Kidney epithelial cell (primary cell): ENCODE results near the gene CDK19. TPM values are rescaled to one million over a fixed set of nuclear protein-coding genes. Genes with fewer than 3 reads are reported as not detected.

Experiments used
- DNase-seq: peaks from one replicate; pipeline ENCODE4 v3.0.0-alpha.2; 2010; ENCODE audit warnings: low read depth
- H3K27me3 ChIP-seq: 2 replicates; pipeline ENCODE4 v1.6.0; 2011; ENCODE audit warnings: low read length; ENCODE audit not compliant: control insufficient read depth, insufficient read depth
- H3K36me3 ChIP-seq: 2 replicates; pipeline ENCODE4 v1.5.1; 2011; ENCODE audit warnings: low read length; ENCODE audit not compliant: control insufficient read depth, insufficient read depth
- H3K4me3 ChIP-seq: 2 replicates; pipeline ENCODE4 v1.5.1; 2011; ENCODE audit warnings: low read depth, mild to moderate bottlenecking, control low read depth, low read length
- total RNA-seq: library from RNA; depleted of rRNA; stranded (reverse); fragments of >200 nt; gene quantifications from 2 replicates; pipeline ENCODE4 v1.2.3, GENCODE V29; 2015
- TF ChIP-seq, protein P1 (sequence below): IDR thresholded peaks from 2 replicates; pipeline ENCODE4 v1.5.1; 2011; ENCODE audit warnings: mild to moderate bottlenecking, moderate library complexity, low read length, control low read depth, inconsistent platforms; ENCODE audit not compliant: insufficient read depth, poor library complexity, severe bottlenecking

Gene CDK19
- total RNA-seq, 1 donor from 2014 or later: 17.6 TPM

DNA sequence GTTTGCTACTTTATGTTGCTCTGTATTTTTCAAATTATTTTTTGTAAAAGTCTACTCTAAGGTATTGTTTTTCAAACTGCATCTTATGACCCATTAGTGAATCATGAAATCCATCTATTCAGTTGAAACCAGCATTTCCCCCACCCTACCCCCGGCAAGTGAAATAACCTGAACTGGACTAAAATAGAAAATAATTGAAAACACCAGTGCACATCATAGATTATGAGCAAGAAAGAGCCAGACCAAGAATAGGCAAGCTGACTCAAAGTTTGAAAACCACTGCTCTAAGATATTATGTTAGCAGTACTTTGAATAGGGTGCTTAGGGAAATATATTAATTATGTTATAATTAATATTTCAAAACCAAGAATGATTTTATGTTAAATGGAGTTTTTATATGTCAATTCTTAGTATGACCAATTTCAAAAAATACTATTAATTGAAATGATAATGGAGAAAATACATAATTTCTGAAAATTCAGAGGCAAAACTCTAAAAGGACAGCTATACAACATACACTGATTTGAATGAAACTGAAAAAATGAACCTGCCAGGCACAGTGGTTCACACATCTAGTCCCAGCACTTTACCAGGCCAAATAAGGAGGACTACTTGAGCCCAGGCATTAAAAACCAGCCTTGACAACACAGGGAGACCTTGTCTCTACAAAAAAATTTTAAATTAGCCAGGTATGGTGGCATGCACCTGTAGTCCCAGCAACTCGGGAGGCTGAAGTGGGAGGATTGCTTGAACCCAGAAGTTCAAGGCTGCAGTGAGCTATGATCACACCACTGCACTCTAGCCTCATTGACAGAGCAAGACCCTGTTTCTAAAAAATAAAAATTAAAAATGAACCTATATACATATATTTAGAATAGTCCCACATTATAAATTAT lies 112.0 kb downstream of the CDK19 start:
- TF ChIP-seq, protein P1, sequence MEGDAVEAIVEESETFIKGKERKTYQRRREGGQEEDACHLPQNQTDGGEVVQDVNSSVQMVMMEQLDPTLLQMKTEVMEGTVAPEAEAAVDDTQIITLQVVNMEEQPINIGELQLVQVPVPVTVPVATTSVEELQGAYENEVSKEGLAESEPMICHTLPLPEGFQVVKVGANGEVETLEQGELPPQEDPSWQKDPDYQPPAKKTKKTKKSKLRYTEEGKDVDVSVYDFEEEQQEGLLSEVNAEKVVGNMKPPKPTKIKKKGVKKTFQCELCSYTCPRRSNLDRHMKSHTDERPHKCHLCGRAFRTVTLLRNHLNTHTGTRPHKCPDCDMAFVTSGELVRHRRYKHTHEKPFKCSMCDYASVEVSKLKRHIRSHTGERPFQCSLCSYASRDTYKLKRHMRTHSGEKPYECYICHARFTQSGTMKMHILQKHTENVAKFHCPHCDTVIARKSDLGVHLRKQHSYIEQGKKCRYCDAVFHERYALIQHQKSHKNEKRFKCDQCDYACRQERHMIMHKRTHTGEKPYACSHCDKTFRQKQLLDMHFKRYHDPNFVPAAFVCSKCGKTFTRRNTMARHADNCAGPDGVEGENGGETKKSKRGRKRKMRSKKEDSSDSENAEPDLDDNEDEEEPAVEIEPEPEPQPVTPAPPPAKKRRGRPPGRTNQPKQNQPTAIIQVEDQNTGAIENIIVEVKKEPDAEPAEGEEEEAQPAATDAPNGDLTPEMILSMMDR: no peak
- H3K36me3 ChIP-seq: no peaks in the 10 kb centered on the region
- H3K27me3 ChIP-seq: no peaks in the 10 kb centered on the region
- no peak for DNase-seq
- H3K4me3 ChIP-seq: no peak overlapping the region

DNA sequence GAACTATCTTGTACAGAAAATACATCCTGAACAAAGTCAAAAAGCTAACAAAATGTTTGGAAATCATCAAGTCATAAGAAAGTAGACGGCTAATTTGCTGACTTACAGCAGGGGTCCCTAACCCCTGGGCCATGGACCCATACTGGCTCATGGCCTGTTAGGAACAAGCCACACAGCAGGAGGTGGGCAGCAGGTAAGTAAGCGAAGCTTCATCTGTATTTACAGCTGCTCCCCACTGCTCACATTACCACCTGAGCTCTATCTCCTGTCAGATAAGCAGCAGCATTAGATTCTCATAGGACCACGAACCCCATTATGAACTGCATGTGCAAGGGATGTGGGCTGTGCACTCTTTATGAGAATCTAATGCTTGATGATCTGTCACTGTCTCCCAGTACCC lies 115.5 kb downstream of the CDK19 start:
- Histone ChIP-seq H3K36me3 (no peaks in the 10 kb centered on the region), H3K4me3 (no peak overlapping the region), H3K27me3 (no peaks in the 10 kb centered on the region)
- no peak for DNase-seq
- TF ChIP-seq, protein P1: no peak

DNA sequence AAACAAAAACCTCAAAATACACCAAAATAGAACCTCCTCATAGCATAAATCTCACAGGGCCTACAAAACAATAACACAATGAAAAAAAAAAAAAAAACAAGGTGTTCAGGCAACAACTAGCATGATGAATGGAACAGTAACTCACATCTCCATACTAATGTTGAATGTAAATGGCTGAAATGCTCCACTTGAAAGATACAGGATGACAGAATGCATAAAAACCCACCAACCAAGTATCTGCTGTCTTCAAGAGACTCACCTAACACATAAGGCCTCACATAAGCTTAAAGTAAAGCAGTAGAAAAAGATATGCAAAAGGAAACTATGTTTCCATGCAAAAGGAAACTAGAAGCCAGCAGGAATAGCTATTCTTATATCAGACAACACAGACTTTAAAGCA lies 121.3 kb downstream of the CDK19 start:
- Histone ChIP-seq H3K27me3 (no peaks in the 10 kb centered on the region), H3K36me3 (no peaks in the 10 kb centered on the region), H3K4me3 (no peak overlapping the region)
- TF ChIP-seq, protein P1: no peak
- no peak for DNase-seq

DNA sequence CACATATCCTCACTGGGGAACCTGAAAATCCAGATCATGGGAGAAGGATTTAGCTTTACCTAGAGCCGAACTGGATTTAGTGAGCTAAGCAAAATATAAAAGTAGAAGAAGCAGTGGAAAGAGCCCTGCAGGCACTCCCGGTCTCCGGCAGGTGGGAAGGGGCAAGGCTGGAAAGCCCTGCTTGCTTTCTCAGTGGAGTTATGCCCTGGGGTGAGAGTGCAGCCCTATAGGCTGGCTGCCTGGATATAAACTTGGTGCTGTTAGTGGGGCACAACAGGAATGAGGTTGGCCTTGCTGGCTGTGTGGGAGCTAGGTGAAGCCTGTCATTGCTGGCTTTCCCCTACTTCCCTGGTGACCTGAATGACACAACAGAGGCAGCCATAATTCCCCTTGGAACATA lies 122.0 kb downstream of the CDK19 start:
- Histone ChIP-seq H3K27me3 (no peaks in the 10 kb centered on the region), H3K4me3 (no peak overlapping the region), H3K36me3 (no peaks in the 10 kb centered on the region)
- TF ChIP-seq, protein P1: no peak
- DNase-seq: no peak

DNA sequence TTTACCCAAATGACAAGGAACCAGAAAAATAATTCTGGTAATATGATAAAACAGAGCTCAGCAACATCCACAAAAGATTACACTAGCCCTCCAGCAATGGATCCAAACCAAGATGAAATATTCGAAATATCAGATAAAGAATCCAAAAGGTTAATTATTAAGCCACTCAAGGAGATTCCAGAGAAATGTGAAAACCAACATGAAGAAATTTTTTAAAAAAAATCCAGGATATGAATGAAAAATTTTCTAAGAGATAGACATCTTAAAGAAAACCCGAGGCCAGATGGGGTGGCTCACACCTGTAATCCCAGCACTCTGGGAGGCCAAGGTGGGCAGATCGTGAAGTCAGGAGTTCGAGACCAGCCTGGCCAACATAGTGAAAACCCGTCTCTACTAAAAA lies 124.4 kb downstream of the CDK19 start:
- TF ChIP-seq, protein P1: no peak
- Histone ChIP-seq H3K4me3 (no peak overlapping the region), H3K36me3 (no peaks in the 10 kb centered on the region), H3K27me3 (no peaks in the 10 kb centered on the region)
- DNase-seq: no peak

DNA sequence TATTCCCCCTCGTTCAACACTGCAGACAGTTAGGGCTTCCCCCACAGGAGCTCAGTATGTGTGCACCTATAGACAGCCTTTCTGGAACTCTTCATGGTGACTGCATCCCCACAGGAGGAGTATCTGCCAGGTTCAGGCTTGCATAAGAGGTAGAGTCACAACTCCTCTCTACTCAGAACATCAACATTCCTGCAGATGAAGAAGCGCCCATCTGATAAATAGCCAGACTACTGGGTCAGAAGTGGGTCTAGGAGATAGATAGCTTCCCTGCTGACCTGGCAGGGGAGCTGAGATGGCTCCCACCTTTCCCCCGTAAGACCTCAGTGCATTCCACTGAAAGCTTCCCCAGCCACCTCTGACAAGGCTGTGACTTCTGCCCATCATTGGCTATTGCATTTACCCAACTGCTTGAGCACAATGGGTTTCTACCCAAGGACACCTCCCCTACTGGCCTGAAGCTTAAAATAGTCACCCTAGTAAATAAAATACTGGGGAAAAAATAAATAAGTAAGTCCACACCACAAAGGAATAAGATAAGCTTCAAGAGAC lies 125.1 kb downstream of the CDK19 start:
- Histone ChIP-seq H3K27me3 (no peaks in the 10 kb centered on the region), H3K4me3 (no peak overlapping the region), H3K36me3 (no peaks in the 10 kb centered on the region)
- TF ChIP-seq, protein P1: no peak
- DNase-seq: no peak
